HT1080 (cell line): ENCODE results near the gene ZNF439. TPM values are rescaled to one million over a fixed set of nuclear protein-coding genes. Genes with fewer than 3 reads are reported as not detected.

Source experiments
- total RNA-seq: library from RNA; depleted of rRNA; stranded (reverse); fragments of >200 nt; shearing (Covaris generic); gene quantifications from 2 replicates; pipeline ENCODE4 v1.2.3, GENCODE V29; 2014; rRNA removed

ZNF439 gene
- total RNA-seq, 1 experiment from 2014 or later, result not detected

Other genes with a start within 250 kb of the ZNF439 start
- gene ZNF823, start 109.8 kb upstream of the ZNF439 start, total RNA-seq, result 2.7 and 4.1 TPM in 2 replicates
- gene ZNF441, start 81.7 kb upstream of the ZNF439 start, total RNA-seq, result 2.8 and 3.0 TPM in 2 replicates
- 0.03 TPM in 1 of 2 replicates, not detected in the other for gene ZNF491, start 50.2 kb upstream of the ZNF439 start, total RNA-seq
- 6.1 and 7.8 TPM in 2 replicates for gene ZNF440, start 34.5 kb upstream of the ZNF439 start, total RNA-seq
- gene ZNF69, start 39.1 kb downstream of the ZNF439 start, total RNA-seq, result not detected in 2 replicates
- 6.8 and 7.0 TPM in 2 replicates for gene ZNF700, start 76.4 kb downstream of the ZNF439 start, total RNA-seq
- not detected in 2 replicates for gene ZNF763, start 116.3 kb downstream of the ZNF439 start, total RNA-seq
- 0.37 TPM in 1 of 2 replicates, not detected in the other for gene ZNF433, start 187.0 kb downstream of the ZNF439 start, total RNA-seq
- gene ZNF878, start 204.2 kb downstream of the ZNF439 start, total RNA-seq, result not detected in 2 replicates
- gene ZNF844, start 216.0 kb downstream of the ZNF439 start, total RNA-seq, result 0.02 TPM in 1 of 2 replicates, not detected in the other